ENCODE results near the gene GRID2IP.
A peak's percentile ranks its signal among the peaks of the same experiment; 100 is the strongest.
"Not testable (repeated sequence)": the region's sequence is repeated elsewhere in the genome, so short reads cannot be mapped to it uniquely, and the experiment has no call there.

The GRID2IP gene

GRCh38 chr7:6551016-6551511, at the start of gene GRID2IP:
Gene GRID2IP (minus strand): TSS chr7:6551461. CDS start chr7:6551436, 25 bp downstream.
- no peak for DNase-seq

- DNase-seq, result no peak
Measured at GRCh38 chr7:6600093-6600492, 48.8 kb upstream of the GRID2IP start.

GRCh38 chr7:6590645-6591110, 39.4 kb upstream of the GRID2IP start:
- no peak for DNase-seq

- peak; percentile 86 for DNase-seq
Measured at GRCh38 chr7:6589829-6590644, 38.8 kb upstream of the GRID2IP start, which contains the start of gene INTS15. Gene INTS15 (plus strand): TSS chr7:6590021. CDS start chr7:6590284, 263 bp downstream.

- DNase-seq, result no peak
Measured at GRCh38 chr7:6589151-6589828, 38.0 kb upstream of the GRID2IP start.

- no peak for DNase-seq
Measured at GRCh38 chr7:6588566-6588965, 37.3 kb upstream of the GRID2IP start.

GRCh38 chr7:6585746-6586432, 34.6 kb upstream of the GRID2IP start:
- DNase-seq, result not testable (repeated sequence)

- DNase-seq, result peak; percentile 55
Measured at GRCh38 chr7:6579446-6579845, 28.2 kb upstream of the GRID2IP start.

GRCh38 chr7:6578114-6579084, 27.1 kb upstream of the GRID2IP start:
- no peak for DNase-seq

- DNase-seq, result peak; percentile 96
Measured at GRCh38 chr7:6577369-6578113, 26.3 kb upstream of the GRID2IP start, which contains the start of gene ZDHHC4. Gene ZDHHC4 (plus strand): TSS chr7:6577454. CDS start chr7:6580562, 3,108 bp downstream.

- DNase-seq, result peak; percentile 41
Measured at GRCh38 chr7:6576867-6577368, 25.7 kb upstream of the GRID2IP start.

- peak; percentile 33 for DNase-seq
Measured at GRCh38 chr7:6576024-6576866, 25.0 kb upstream of the GRID2IP start.

- DNase-seq, result no peak
Measured at GRCh38 chr7:6575281-6576023, 24.2 kb upstream of the GRID2IP start.

GRCh38 chr7:6571160-6571779, 20.0 kb upstream of the GRID2IP start:
- no peak for DNase-seq

- no peak for DNase-seq
Measured at GRCh38 chr7:6567886-6568285, 16.6 kb upstream of the GRID2IP start.

- DNase-seq, result no peak
Measured at GRCh38 chr7:6565655-6566054, 14.4 kb upstream of the GRID2IP start.

- DNase-seq, result no peak
Measured at GRCh38 chr7:6563936-6564770, 12.9 kb upstream of the GRID2IP start.

- DNase-seq, result no peak
Measured at GRCh38 chr7:6562106-6562505, 10.8 kb upstream of the GRID2IP start.

All from hematopoietic multipotent progenitor cell treated with erythropoietin and hydrocortisone succinate and interleukin-3 and kit ligand, for 6 days (in vitro differentiated cells).